Activated naive CD4-positive, alpha-beta T cell treated with anti-CD3 and anti-CD28 coated beads, Interleukin-2, amount 50 U/mL, for 24 hours (primary cell): Measurements from ENCODE around the gene KRTAP10-11.
A peak's percentile ranks its signal among the peaks of the same experiment; 100 is the strongest.

Source experiments
- H3K27ac Mint-ChIP-seq: one replicate; pipeline ENCODE4 v1.8.0; 2021; ENCODE audit warnings: mild to moderate bottlenecking, mixed read lengths
- H3K27me3 Mint-ChIP-seq: one replicate; pipeline ENCODE4 v1.8.0; 2021; ENCODE audit warnings: mixed read lengths
- H3K36me3 Mint-ChIP-seq: one replicate; pipeline ENCODE4 v1.8.0; 2021; ENCODE audit warnings: mixed read lengths
- H3K4me1 Mint-ChIP-seq: one replicate; pipeline ENCODE4 v1.8.0; 2021; ENCODE audit warnings: mixed read lengths
- H3K4me3 Mint-ChIP-seq: one replicate; pipeline ENCODE4 v1.8.0; 2021; ENCODE audit warnings: mild to moderate bottlenecking, mixed read lengths
- H3K9me3 Mint-ChIP-seq: one replicate; pipeline ENCODE4 v1.8.0; 2021; ENCODE audit warnings: mixed read lengths

The KRTAP10-11 gene

DNA sequence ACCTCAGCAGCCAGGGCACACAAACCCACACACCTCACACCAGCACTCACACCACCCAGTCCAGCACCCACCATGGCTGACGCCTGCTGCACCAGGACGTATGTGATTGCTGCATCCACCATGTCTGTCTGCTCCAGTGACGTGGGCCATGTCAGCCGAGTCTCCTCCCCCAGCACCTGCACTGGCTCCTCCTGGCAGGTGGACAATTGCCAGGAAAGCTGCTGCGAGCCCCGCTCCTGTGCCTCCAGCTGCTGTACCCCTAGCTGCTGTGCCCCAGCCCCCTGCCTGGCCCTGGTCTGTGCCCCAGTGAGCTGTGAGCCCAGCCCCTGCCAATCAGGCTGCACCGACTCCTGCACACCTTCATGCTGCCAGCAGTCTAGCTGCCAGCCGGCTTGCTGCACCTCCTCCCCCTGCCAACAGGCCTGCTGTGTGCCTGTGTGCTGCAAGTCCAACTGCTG is 34.2 kb upstream of the KRTAP10-11 start, which contains the start of gene KRTAP10-8:
TSS of gene KRTAP10-8 (plus strand) at position 51 of the 458 bp plus-strand sequence. CDS start at position 73, 22 bp downstream.
- Mint-ChIP-seq H3K27me3 (no peaks in the 10 kb centered on the region), H3K27ac (no peak within 1 kb of the TSS), H3K9me3 (peaks cover 14% of the 10 kb centered on the region), H3K36me3 (peaks cover 7% of the 10 kb centered on the region), H3K4me3 (no peak within 1 kb of the TSS), H3K4me1 (peaks cover 24% of the 10 kb centered on the region)

DNA sequence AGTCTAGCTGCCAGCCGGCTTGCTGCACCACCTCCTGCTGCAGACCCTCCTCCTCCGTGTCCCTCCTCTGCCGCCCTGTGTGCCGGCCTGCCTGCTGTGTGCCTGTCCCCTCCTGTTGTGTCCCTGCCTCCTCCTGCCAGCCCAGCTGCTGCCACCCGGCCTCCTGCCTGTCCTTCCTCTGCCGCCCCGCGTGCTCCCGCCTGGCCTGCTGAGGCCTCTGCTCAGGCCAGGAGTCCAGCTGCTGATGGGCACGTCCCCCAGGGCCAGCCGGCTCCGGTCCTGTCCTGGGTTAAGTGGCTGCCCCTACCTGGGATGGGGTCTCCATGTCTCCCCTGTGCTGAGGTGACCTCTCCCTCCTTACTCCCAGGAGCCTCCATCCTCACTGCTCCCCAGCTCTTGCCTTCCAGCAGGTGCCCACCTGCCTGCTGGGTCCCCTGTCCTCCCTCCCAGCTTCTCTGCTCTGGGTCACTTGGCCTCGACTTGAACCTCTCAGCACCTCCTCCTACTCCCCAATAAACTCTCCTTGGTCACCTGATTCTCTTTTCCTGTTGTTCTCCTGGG is 33.5 kb upstream of the KRTAP10-11 start:
- peaks cover 7% of the 10 kb centered on the region for H3K36me3 Mint-ChIP-seq
- peaks cover 14% of the 10 kb centered on the region for H3K9me3 Mint-ChIP-seq
- H3K4me3 Mint-ChIP-seq, result no peak overlapping the region
- H3K27ac Mint-ChIP-seq, result no peak overlapping the region
- H3K27me3 Mint-ChIP-seq, result no peaks in the 10 kb centered on the region
- peaks cover 31% of the 10 kb centered on the region for H3K4me1 Mint-ChIP-seq

DNA sequence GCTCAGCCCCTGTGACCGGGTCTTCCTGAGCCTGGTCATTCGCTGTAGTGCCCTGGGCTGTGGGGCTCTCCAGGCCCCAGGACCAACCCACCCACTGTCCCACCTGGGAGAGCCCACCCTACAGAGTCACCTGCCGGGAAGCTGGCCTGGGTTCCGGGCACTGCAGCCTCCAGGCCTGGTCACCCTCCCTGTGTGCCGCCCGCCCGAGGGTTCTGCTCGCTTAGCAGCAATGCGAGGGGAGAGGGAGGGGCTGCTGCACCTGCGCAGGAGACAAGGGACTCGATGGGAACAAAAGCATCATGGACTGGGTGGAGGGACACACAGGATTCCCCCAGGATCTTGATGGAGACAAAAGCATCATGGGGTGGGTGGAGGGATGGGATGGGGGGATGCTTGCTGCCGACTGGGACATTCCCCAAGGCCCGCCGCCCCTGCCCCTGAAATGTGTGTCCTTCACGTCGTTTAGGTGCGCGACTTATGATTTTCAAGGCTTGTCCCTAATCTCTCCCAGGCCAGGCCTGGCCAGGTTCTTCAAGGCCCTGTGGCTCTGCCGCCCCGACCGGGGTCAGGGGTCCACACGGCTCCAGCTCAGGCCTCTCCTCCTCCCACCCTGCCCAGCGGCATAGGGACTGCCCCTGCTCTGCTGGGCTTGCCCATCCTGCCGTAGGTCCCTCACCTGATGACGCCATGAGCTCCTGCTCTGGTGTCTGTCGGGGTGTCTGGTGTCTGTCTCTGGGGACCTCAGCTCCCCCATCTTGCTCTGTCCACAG is 32.6 kb upstream of the KRTAP10-11 start:
- Mint-ChIP-seq H3K9me3 (peaks cover 14% of the 10 kb centered on the region), H3K36me3 (peaks cover 7% of the 10 kb centered on the region), H3K4me1 (peaks cover 39% of the 10 kb centered on the region), H3K4me3 (no peak overlapping the region), H3K27me3 (no peaks in the 10 kb centered on the region), H3K27ac (no peak overlapping the region)

DNA sequence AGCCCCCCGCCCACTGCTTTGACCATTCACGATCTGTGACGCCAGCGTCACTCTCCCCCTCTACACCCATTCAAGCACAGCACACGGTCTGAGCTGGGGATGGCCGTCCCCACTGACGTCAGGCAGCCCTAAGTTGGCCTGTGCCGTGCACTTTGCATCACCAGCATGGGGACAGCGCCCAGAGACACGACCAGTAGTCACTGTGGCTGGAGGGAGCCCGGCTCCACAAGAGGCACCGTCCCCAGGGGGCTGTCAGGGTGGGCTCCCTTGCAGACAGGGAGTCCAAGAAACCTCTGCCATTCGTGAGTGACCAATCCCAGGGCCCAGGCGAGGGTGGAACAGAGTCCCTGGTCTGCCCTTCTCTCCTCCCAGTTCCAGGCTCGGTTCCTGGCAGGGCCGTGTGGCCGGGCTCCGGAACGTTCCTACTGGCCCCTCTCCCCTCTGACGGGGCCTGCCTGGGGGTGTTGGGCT is 32.0 kb upstream of the KRTAP10-11 start:
- H3K27ac Mint-ChIP-seq, result no peak overlapping the region
- H3K4me1 Mint-ChIP-seq, result peaks cover 45% of the 10 kb centered on the region
- H3K4me3 Mint-ChIP-seq, result no peak overlapping the region
- no peaks in the 10 kb centered on the region for H3K27me3 Mint-ChIP-seq
- peaks cover 8% of the 10 kb centered on the region for H3K36me3 Mint-ChIP-seq
- H3K9me3 Mint-ChIP-seq, result peaks cover 13% of the 10 kb centered on the region

DNA sequence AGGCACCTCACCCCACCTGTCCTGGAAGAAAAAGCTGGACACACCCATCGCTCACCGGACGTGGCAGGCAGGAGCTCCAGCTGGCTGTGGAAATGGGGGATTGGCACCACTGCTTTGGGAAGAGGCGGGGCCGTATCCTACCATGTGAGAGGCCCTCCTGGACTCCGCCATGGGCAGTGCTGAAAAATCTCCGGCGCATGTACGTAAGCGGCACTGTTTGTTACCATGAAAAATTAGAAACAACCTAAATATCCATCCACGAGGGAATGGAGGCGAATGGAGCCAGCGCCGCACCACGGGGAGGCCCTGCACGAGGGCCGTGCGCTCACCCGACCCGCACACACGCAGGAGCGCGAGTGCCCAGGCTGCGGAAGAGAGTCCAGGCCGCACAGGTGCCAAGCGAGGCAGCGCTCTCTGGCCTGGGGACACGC is 31.2 kb upstream of the KRTAP10-11 start:
- H3K9me3 Mint-ChIP-seq, result peaks cover 13% of the 10 kb centered on the region
- H3K36me3 Mint-ChIP-seq, result peaks cover 10% of the 10 kb centered on the region
- no peak overlapping the region for H3K27ac Mint-ChIP-seq
- H3K27me3 Mint-ChIP-seq, result no peaks in the 10 kb centered on the region
- peaks cover 53% of the 10 kb centered on the region for H3K4me1 Mint-ChIP-seq
- no peak overlapping the region for H3K4me3 Mint-ChIP-seq

GRCh38 chr21:44615466-44615865 is 30.7 kb upstream of the KRTAP10-11 start:
- H3K27ac Mint-ChIP-seq, result no peak overlapping the region
- H3K36me3 Mint-ChIP-seq, result peaks cover 12% of the 10 kb centered on the region
- H3K27me3 Mint-ChIP-seq, result no peaks in the 10 kb centered on the region
- peaks cover 16% of the 10 kb centered on the region for H3K9me3 Mint-ChIP-seq
- H3K4me3 Mint-ChIP-seq, result no peak overlapping the region
- H3K4me1 Mint-ChIP-seq, result peaks cover 57% of the 10 kb centered on the region

DNA sequence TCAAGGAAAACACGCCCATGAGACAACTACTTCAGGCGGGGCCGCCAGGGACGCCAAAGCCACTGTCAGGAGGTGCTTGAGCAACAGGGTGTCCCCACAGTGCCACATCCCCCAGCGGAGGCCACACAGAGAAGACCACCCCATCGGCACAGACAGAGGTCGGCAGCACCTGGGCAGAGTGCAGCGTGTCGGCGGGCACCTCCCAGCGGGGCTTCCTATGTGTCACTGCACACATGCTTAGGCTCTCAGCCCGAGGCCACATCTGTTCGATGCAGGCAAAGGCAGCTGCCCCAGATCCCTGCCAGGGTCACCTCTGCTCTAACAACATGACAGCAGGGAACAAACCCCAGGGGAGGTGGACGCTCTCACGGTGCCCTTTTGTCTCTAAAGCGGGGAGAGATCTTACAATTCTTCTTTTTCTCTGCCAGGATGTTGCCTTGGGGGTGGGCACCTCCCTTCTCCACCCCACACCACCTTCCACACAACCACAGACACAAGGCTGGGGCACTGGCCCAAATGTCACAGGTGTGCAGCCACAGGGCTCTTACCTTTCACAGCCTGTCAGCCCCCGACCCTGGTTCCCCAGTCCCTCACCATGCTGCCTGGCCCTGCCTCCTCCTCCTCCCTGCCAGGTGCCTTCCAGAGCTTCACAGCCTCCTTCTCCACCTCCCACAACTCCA is 30.2 kb upstream of the KRTAP10-11 start:
- Mint-ChIP-seq H3K27ac (peak overlapping the region; percentile 80), H3K9me3 (peaks cover 22% of the 10 kb centered on the region), H3K4me3 (no peak overlapping the region), H3K4me1 (peaks cover 61% of the 10 kb centered on the region), H3K27me3 (no peaks in the 10 kb centered on the region), H3K36me3 (peaks cover 16% of the 10 kb centered on the region)

DNA sequence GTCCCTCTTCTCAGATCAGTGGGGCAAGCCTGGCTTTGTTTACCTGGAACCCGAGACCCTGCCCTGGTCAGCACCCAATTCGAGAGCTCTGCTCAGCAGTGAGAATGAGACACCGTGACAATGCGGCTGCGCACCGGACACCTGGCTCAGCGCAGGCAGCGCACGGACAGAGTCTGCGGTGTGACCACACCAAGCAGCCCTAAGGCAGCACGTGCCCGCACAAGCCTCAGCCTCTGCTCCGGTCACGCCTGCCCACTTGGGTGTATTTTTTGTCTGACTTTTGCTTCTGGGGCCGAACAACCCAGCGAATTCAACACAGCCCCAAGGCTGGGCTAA is 29.7 kb upstream of the KRTAP10-11 start:
- no peak overlapping the region for H3K4me3 Mint-ChIP-seq
- H3K9me3 Mint-ChIP-seq, result peaks cover 22% of the 10 kb centered on the region
- peaks cover 16% of the 10 kb centered on the region for H3K36me3 Mint-ChIP-seq
- peaks cover 61% of the 10 kb centered on the region for H3K4me1 Mint-ChIP-seq
- no peaks in the 10 kb centered on the region for H3K27me3 Mint-ChIP-seq
- peak overlapping the region; percentile 30 for H3K27ac Mint-ChIP-seq

DNA sequence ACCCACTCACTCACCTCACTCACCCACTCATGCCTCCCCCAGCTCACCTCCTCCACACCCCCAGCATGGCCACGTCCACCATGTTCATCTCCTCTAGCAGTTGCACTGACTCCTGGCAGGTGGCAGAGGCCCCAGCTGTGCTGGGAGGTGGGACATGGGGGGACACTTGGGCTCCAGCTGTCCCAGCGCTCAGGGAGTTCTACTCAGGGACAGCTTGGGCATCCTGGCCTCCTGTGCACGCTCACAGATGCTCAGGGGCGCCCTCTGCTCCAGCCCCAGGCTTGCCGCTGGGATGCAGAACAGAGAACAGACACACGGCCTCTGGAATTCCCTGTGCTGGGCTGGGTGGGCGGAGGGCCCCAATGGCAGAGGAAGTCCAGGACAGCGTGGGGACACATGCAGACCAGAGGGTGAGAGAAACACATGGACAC is 29.1 kb upstream of the KRTAP10-11 start:
- Mint-ChIP-seq H3K27ac (peak overlapping the region; percentile 30), H3K4me3 (no peak overlapping the region), H3K4me1 (peaks cover 61% of the 10 kb centered on the region), H3K27me3 (no peaks in the 10 kb centered on the region), H3K9me3 (peaks cover 22% of the 10 kb centered on the region), H3K36me3 (peaks cover 16% of the 10 kb centered on the region)

GRCh38 chr21:44618504-44618903 is 27.7 kb upstream of the KRTAP10-11 start:
- H3K4me1 Mint-ChIP-seq, result peaks cover 56% of the 10 kb centered on the region
- peak overlapping the region; percentile 96 for H3K27ac Mint-ChIP-seq
- H3K27me3 Mint-ChIP-seq, result no peaks in the 10 kb centered on the region
- peak overlapping the region; percentile 71 for H3K4me3 Mint-ChIP-seq
- peaks cover 26% of the 10 kb centered on the region for H3K36me3 Mint-ChIP-seq
- H3K9me3 Mint-ChIP-seq, result peaks cover 36% of the 10 kb centered on the region

GRCh38 chr21:44618909-44619308 is 27.3 kb upstream of the KRTAP10-11 start:
- H3K4me1 Mint-ChIP-seq, result peaks cover 56% of the 10 kb centered on the region

DNA sequence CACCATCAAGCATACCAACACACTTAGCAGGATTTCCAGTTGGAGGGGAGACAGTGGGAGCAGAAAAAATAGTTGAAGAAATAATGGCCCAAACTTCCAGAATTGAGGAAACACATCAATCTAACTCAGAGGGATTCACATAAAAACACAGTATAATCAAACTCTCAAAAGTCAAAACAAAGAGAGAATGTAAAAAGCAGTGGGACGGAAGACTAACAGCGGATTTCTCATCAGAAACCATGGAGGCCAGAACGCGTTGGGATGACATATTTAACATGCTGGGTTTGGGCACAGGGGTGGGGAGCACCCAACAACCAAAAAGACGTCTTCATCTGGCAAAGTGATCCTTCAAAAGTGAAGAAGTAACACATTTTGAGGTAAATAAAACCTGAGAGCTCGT is 26.3 kb upstream of the KRTAP10-11 start:
- H3K36me3 Mint-ChIP-seq, result peaks cover 30% of the 10 kb centered on the region
- peaks cover 50% of the 10 kb centered on the region for H3K9me3 Mint-ChIP-seq
- peaks cover 53% of the 10 kb centered on the region for H3K4me1 Mint-ChIP-seq
- H3K27me3 Mint-ChIP-seq, result no peaks in the 10 kb centered on the region
- peak overlapping the region; percentile 96 for H3K27ac Mint-ChIP-seq
- peak overlapping the region; percentile 71 for H3K4me3 Mint-ChIP-seq

More at GRCh38 chr21:44618909-44619308, 27.3 kb upstream of the KRTAP10-11 start:
- H3K27ac Mint-ChIP-seq, result peak overlapping the region; percentile 96
- H3K4me3 Mint-ChIP-seq, result peak overlapping the region; percentile 71
- H3K36me3 Mint-ChIP-seq, result peaks cover 28% of the 10 kb centered on the region
- H3K9me3 Mint-ChIP-seq, result peaks cover 40% of the 10 kb centered on the region
- H3K27me3 Mint-ChIP-seq, result no peaks in the 10 kb centered on the region

DNA sequence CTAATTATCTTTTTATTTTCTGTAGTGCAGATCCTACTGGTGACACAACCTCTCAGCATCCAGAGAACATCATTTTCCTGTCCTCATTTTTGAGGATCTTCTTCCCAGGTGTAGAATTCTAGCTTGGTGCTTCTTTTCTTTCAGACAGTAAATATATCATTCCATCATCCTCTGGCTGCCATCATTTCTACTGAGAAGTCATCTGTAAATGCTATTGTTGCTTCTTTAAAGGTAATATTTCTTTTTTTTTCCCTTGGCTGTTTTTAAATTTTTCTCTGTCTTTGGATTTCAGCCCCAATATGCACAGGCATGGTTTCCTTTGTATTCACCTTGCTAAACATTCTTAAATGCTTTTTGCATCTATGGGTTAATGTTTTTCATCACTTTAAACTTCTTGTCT is 22.6 kb upstream of the KRTAP10-11 start:
- Mint-ChIP-seq H3K4me3 (no peak overlapping the region), H3K27me3 (no peaks in the 10 kb centered on the region), H3K27ac (no peak overlapping the region), H3K36me3 (peaks cover 30% of the 10 kb centered on the region), H3K9me3 (peaks cover 51% of the 10 kb centered on the region), H3K4me1 (peaks cover 34% of the 10 kb centered on the region)

GRCh38 chr21:44625756-44626155 is 20.5 kb upstream of the KRTAP10-11 start:
- Mint-ChIP-seq H3K9me3 (peaks cover 35% of the 10 kb centered on the region), H3K4me1 (peaks cover 34% of the 10 kb centered on the region), H3K27ac (no peak overlapping the region), H3K4me3 (no peak overlapping the region), H3K27me3 (no peaks in the 10 kb centered on the region), H3K36me3 (peaks cover 20% of the 10 kb centered on the region)

- Mint-ChIP-seq H3K27ac (no peak overlapping the region), H3K9me3 (peaks cover 38% of the 10 kb centered on the region), H3K4me1 (peaks cover 37% of the 10 kb centered on the region), H3K36me3 (peaks cover 22% of the 10 kb centered on the region), H3K4me3 (no peak overlapping the region), H3K27me3 (no peaks in the 10 kb centered on the region)
Measured at GRCh38 chr21:44626262-44626661, 20.0 kb upstream of the KRTAP10-11 start.
